Activated CD4-positive, alpha-beta T cell treated with anti-CD3 and anti-CD28 coated beads, Interleukin-10, Interleukin-2, amounts not matched to agents 100 ng/mL and 50 ng/mL, durations not matched to agents 16 hours and 8 hours (primary cell): ENCODE measurements around the gene PROSER3.

ENCODE experiments used
- DNase-seq: peaks from one replicate; pipeline ENCODE4 v3.0.0-alpha.2; 2020

The PROSER3 gene

DNA sequence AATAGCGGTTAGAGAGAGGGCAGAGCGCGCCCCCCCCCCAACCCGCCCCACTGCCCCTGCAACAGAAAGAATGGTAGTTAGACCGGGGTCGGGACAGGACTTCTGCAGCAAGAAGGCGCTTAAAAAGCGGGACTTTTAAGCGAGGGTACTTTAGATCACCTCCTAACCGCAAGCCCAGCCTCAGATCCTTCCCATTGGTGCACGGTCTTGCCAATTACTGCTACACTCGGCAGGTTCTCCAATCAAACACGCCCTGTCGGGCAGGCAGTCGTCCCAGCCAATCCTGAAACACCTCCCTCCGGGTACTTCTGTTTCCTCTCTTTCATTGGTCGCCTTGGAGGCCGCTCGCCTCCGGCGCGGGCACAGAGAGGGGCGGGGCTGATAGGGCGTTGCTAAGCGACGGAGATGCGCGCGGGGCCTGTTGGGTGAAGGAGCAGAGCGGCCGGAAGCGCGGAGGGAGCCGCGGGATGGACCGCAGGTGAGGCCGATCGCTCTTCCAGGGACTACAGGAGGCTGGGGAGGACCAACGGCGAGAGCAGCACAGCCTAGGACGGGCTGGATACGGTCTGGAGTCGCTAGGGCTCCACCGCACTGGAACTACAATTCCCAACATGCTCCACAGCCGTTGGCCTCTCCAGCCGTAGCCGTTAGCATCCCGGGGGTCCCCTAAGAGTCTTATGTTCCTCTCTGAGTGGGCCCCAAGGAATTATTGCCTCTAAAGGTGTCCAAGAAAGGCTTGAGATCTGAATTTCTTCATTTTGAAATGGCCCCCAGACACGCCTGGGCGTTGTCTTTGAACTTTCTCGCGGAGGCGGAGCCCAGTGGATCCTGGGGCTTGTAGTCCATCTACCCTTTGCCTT is at the start of gene PROSER3:
TSS of gene PROSER3 (plus strand) at position 428 of the 860 bp plus-strand sequence. CDS start at position 468, 40 bp downstream.
- DNase-seq, result peak; percentile 100

DNA sequence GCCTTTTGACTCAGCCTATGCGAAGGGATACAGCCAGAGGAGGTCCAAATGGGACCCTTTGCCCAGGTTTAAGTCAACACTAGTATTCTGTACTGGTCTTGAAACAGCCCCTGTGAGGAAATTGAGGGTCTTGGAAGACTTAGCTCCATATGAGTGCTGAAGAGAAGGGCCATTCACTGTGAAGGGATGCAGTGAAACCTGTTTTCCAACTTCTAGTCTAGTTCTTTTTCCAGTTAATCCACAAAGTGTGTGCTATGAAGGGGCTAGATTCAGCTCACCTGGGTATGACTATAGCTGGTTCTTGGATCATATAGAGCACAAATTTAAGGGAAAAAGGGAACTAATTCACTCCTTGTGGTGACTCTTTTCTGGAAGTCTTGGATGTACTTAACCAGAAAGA is 49.6 kb upstream of the PROSER3 start:
- no peak for DNase-seq

DNA sequence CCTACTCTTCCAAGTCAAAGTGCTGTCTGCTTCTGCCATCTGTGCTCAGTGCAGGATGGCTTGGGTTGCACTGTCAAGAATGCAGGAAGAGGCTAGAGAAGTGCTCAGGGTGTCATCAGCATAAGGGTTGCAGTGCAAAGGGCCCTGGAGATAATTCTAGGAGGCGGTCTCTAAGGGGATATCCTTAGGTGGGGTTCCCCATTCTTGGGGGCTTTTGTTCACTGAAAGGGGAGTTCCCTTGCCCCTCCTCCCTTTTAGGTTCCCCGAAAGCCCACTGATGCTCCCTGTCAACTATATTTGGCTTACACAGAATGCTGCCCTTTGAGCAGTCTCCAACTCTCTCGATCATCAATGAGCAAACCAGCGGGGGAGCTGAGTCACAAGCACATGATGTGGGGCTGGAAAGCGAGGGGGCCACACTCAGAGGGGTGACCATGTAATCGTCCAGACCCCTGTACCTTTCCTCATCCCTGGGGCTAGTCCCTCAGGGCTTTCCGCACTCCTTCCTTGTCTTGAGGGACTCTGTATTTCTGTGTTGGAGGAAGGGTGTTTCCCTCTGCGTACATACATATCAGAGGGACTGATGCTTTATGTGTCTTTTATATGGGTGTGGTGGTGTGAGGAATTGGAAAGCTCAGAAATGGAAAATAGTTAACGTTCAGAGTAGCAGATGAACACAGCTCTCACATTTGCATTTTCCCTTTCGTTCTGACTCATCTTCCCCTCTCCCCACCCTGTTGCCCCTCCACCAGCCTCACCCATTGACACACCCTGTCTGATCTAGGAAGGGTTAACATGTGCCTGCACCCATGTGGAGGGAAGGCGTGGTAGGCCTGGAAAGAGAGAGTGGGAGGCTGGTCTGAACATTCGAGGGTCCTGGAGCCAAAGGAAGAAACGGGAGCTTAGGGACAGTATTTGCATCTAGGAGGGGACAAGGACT is 46.9 kb upstream of the PROSER3 start:
- peak; percentile 95 for DNase-seq

DNA sequence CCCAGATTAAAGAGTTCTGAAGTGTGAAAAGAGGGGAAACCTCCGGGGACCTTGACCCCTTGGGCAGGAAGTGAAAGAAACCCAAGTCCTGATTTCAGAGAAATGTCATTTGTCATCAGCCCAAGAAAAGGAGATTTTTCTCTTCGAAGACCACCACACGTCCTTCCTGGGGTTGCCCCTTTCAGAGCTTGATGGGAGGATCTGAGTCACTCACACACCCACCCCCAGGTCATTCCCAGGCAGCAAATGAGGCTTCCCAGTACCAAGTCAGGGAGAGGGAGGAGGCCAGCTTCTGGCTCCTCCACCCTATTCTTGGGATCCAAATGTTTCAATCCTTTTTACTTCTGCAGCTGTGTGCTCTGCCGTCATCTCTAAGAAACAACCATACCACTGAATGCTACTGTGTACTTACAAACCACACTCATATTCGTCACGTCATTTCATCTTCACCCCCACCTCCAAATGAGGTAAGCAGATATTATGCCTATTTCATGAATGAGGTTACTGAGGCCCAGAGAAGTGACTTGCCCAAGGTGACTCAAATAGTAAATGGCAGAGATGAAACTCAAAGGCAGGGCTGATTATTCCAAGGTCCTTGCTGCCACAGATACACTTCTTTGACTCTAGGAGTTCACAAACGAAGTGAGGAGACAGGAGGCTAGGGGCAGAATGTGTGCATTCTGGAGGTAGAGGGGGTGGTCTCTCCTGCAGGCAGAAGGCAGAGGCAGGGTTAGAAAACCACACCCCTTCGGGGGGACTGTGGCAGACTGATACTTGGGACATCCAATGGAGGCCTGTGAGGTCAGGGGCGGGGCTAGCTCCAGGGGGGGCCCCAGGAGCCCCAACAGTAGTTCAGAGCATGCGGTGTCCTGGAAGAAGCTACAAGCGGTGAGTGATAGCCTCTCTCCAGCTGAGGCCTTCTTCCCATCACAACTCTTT is 45.1 kb upstream of the PROSER3 start:
- DNase-seq, result peak; percentile 95

DNA sequence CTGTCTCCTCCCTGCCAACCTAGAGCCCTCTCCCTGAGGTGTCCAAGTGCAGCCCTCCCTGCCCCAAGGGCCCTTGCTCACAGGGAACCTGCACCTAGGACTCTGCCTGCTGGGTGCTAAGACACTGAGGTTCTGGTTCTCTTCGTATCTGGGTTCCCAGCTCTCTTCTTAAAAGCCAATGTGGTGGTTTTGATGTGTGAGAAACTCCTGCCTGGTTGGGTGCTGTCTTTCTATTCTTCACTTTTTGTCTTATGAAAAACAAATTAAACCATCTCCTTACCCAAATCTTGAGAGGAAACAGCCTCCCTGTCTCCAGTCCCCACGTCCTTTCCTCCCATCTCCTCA is 44.5 kb upstream of the PROSER3 start:
- no peak for DNase-seq

DNA sequence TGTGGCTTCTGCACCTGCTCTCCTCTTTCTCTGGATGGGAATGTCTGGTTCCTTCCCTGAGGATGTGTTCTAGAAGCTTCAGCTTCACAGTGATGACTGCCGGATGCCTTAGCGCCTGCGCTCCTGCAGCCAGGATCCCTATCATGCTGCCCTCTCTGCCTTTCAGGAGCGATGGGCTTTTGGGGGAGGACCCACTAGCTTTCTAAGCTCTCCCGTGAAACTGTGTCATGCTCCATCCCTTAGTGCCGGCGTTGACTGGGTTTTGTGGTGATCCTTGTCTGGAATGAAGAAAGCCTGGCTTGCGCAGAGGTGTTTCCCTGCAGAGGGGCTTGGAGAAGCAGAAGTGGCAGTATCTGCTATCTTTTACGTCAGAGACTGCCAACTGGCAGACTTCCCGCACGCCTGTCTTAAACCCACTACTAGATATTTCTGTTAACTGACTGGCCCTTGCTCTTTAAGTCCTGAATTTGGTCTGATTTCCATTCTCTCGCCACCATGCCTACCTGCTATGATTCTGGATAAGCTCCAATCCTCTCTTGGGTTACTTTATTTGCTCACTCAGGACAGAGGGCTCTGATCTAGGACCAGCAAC is 44.0 kb upstream of the PROSER3 start:
- peak; percentile 19 for DNase-seq

DNA sequence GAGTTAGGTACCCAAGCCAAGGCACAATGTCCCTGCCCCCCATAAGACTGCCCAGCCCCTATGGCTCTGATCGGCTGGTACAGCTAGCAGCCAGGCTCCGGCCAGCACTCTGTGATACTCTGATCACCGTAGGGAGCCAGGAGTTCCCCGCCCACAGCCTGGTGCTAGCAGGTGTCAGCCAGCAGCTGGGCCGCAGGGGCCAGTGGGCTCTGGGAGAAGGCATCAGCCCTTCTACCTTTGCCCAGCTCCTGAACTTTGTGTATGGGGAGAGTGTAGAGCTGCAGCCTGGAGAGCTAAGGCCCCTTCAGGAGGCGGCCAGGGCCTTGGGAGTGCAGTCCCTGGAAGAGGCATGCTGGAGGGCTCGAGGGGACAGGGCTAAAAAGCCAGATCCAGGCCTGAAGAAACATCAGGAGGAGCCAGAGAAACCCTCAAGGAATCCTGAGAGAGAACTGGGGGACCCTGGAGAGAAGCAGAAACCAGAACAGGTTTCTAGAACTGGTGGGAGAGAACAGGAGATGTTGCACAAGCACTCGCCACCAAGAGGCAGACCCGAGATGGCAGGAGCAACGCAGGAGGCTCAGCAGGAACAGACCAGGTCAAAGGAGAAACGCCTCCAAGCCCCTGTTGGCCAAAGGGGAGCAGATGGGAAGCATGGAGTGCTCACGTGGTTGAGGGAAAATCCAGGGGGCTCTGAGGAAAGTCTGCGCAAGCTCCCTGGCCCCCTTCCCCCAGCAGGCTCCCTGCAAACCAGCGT is 43.2 kb upstream of the PROSER3 start:
- DNase-seq, result peak; percentile 69

DNA sequence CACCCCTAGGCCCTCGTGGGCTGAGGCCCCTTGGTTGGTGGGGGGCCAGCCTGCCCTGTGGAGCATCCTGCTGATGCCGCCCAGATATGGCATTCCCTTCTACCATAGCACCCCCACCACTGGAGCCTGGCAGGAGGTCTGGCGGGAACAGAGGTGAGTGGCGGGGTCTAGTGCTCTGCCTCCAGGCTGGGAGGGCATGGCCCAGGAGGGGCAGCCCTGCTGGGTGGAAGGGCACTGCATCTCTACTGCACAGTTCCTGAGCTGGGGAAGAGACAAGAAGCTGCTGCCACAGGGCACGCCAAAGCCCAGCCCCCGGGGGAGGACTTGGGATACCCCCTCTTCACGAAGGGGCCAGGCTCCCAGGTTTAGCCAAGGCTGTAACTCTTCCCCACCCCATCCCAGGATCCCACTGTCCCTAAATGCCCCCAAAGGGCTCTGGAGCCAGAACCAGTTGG is 42.6 kb upstream of the PROSER3 start:
- peak; percentile 20 for DNase-seq

DNA sequence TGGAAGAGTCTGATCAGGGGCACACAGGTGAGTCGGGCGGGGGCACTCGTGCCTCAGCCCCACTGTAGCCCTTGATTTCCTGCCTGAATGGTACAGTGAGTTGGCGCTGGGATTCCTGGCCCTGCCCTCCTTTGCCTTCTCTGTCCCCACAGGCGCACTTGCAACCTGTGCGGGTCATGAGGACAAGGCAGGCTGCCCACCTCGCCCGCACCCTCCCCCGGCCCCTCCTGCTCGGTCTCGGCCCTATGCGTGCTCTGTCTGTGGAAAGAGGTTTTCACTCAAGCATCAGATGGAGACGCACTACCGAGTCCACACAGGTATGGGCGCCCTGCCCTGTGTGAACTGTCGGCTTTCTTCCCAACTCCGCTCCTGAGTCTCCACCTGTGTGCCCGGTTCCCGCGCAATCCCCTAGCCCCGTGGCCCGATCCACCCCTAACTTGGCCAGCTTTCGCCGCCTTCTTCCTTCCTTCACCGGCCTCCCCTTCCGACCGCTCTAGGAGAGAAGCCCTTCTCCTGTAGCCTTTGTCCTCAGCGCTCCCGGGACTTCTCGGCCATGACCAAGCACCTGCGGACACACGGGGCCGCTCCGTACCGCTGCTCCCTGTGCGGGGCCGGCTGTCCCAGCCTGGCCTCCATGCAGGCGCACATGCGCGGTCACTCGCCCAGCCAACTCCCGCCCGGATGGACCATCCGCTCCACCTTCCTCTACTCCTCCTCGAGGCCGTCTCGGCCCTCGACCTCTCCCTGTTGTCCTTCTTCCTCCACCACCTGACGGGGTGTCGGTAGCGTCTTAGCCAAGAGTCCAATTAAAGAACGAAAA is 41.8 kb upstream of the PROSER3 start:
- peak; percentile 28 for DNase-seq

DNA sequence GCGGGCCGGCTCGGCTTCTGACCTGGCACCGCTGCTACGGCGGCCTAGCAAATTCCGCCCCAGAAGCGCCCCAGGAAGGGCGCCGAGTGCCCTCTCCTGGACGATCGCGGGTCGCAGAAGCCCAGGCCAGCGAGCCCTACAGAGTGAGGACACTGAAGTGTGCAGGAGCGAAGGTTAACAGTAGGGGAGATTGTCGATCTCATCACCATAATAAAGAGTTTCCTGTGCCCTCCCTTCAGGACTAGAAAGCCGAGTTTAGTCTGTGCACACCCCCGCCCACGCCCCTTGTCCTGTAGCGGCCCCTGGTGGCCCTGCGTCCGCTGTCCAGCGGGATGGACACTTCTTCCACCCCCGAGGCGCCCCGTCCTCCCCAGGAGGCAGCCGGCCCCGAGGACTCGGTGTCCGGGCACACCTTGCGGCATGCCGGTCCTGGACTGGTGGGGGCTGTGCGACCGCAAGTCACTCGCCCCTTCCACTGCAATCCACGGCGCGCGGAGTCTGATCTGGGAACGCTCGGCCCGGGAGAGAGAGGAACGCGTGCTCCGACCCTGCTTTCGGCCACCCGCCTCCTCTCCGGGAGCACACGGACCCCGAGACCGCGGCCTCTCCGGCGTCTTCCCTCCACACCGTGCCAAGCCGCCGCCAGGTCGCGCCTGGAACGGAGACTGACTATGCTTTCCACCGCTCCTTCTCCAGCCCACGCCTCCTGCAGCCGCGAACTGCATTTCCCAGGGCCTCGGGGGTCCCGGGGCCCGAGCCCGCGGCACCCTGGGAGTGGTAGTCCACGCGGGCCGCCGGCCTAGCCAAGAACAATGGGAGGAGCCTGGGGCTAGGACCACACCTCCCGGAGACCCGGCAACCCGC is 40.9 kb upstream of the PROSER3 start:
- DNase-seq, result peak; percentile 99

DNA sequence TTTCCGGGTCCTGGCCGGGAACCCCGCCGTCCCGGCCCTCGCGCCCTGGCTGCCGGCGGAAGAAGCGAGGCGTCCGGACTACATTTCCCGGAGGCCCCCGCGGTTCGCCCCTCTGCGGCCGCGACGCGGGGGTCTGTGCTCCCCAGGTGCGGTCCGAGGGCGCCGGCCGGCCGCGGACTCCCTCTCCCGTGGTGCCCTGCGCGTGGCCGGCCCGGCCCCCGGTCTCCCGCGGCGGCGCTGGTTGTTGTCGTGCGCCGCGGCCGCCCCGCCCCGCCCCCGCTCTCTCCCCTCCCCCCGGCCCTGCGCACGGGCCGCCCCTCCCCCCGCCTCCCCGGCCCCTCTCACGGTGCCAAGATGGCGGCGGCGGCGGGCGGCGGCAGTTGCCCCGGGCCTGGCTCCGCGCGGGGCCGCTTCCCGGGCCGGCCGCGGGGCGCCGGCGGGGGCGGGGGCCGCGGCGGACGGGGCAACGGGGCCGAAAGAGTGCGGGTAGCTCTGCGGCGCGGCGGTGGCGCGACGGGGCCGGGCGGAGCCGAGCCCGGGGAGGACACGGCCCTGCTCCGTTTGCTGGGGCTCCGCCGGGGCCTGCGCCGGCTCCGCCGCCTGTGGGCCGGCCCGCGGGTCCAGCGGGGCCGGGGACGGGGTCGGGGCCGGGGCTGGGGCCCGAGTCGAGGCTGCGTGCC is 40.2 kb upstream of the PROSER3 start, which contains the start of gene KMT2B:
TSS of gene KMT2B (plus strand) at position 339 of the 680 bp plus-strand sequence. CDS start at position 355, 16 bp downstream.
- DNase-seq, result no peak

DNA sequence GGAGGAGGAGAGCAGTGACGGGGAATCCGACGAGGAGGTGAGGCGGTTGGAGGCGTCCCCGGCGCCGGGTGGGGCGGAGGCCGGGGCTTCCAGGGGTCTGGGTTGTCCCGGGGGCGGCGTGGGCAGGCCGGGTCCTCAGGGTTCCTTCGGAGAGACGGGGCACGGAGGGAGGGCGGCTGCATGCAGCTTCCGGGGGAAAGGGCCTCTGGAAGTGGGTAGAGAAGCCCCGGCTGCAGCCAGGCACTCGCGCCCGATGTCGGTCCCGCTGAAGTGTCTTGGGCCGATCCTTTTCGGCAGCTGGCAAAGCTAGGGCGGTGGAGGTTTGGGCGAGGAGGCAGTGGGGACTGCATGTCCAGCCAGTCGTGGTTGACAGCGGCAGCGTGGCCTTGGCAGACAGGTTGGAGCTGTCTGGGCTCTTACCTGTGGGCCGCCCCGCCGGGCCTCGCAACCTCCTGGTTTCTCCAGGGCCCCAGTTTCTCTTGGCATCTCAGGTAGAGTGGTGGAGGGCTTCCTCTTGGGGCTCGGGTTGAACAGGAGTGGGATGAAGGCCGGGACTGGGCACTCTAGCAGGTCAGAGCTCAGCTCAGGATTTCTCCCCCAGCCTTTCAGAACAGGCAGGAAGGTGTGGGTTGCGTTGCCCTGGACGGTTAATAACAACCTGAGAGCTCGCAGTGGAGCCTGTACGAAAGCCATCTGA is 39.5 kb upstream of the PROSER3 start:
- peak; percentile 59 for DNase-seq

DNA sequence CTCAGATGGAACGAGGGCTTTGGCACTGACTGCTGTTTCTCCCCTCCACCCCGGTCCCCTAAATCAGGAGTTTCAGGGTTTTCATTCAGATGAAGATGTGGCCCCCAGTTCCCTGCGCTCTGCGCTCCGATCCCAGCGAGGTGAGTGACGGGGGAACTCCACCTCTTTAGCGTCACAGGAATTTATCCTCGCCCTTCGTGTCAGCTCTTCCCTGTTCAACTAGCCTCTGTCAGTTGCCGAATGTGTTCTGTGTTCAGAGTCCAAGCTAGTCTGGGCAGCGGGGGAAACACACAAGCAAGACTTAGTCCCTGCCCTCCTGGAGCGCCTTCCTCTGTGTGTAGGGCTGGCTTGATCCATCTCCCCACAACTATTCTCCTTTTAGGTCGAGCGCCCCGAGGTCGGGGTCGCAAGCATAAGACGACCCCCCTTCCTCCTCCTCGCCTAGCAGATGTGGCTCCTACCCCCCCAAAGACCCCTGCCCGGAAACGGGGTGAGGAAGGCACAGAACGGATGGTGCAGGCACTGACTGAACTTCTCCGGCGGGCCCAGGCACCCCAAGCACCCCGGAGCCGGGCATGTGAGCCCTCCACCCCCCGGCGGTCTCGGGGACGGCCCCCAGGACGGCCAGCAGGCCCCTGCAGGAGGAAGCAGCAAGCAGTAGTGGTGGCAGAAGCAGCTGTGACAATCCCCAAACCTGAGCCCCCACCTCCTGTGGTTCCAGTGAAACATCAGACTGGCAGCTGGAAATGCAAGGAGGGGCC is 38.4 kb upstream of the PROSER3 start:
- no peak for DNase-seq

DNA sequence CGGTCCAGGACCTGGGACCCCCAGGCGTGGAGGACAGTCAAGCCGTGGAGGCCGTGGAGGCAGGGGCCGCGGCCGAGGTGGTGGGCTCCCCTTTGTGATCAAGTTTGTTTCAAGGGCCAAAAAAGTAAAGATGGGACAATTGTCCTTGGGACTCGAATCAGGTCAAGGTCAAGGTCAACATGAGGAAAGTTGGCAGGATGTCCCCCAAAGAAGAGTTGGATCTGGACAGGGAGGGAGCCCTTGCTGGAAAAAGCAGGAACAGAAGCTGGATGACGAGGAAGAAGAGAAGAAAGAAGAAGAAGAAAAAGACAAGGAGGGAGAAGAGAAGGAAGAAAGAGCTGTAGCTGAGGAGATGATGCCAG is 37.8 kb upstream of the PROSER3 start:
- no peak for DNase-seq

DNA sequence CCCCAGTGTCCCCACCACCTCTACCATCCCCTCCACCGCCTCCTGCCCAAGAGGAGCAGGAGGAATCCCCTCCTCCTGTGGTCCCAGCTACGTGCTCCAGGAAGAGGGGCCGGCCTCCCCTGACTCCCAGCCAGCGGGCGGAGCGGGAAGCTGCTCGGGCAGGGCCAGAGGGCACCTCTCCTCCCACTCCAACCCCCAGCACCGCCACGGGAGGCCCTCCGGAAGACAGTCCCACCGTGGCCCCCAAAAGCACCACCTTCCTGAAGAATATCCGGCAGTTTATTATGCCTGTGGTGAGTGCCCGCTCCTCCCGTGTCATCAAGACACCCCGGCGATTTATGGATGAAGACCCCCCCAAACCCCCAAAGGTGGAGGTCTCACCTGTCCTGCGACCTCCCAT is 37.3 kb upstream of the PROSER3 start:
- no peak for DNase-seq

DNA sequence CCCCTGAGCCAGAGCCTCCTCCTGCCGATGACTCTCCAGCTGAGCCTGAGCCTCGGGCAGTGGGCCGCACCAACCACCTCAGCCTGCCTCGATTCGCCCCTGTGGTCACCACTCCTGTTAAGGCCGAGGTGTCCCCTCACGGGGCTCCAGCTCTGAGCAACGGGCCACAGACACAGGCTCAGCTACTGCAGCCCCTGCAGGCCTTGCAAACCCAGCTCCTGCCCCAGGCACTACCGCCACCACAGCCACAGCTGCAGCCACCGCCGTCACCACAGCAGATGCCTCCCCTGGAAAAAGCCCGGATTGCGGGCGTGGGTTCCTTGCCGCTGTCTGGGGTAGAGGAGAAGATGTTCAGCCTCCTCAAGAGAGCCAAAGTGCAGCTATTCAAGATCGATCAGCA is 36.6 kb upstream of the PROSER3 start:
- DNase-seq, result no peak

DNA sequence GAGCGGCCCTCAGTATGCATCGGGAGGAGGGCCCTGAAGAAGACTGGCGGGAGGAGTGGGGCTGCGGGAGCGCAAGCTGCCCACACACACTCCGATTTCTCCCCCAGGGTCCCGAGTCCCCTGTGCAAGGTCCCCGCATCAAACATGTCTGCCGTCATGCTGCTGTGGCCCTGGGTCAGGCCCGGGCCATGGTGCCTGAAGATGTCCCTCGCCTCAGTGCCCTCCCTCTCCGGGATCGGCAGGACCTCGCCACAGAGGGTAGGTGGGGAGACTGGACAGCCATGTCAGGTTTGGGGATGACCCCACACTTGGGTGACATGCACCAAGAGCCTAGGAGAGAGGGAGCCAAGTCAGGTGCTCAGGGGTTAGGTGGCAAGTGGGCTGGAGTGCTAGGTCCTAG is 35.5 kb upstream of the PROSER3 start:
- DNase-seq, result no peak
